HG02870 (cell line): Measurements from ENCODE around the gene HS3ST4.

Experiments used
- ATAC-seq: cut with Tn5 transposase; IDR thresholded peaks from one replicate; pipeline ENCODE4 v1.9.1; 2021; ENCODE audit warnings: mild to moderate bottlenecking, moderate library complexity; ENCODE audit not compliant: unreplicated experiment

HS3ST4 gene

DNA sequence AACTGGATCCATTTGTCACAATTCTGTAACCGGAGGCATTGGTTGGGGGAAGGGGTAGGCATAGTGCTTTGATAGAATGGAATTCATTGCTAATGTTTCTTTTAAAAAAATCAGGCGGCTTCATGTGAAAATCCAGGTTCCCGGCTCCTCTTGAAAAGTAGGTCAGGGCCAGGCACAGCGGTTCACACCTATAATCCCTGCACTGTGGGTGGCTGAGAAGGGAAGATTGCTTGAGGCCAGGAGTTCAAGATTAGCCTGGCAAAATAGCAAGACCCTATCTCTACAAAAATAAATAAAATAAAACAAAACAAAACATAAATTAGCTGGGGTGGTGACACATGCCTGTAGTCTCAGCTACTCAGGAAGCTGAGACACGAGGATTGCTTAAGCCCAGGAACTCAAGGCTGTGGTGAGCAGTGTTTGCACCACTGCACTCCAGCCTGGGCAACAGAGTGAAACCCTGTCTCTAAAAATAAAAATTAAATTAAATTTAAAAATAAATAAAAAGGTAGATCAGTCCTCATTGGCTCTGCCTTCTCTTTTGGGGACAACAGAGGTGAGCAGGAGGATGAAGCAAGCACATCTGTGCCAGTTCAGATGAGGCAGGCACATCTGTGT, 466.5 kb downstream of the HS3ST4 start:
- ATAC-seq, result no peak

GRCh38 chr16:26161461-26162180, 469.9 kb downstream of the HS3ST4 start:
- ATAC-seq, result no peak

DNA sequence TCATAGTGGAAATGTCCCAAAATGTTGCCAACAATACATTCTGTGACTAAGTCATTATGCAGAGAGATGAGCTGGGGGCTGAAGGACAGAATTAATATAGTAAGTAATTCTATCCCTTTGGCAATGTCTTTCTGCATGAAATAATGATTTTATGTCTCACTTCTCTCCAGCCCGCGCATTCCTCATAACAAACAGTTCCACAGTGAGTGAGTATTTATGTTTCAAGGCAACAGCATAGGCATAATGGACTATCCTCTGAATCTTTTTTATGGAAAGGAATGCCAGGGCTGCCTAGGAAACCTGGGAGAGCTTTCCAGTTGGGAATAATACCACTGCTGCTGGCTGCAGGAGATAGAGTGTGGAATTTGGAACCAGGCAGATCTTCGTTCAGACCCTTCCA, 477.7 kb downstream of the HS3ST4 start:
- ATAC-seq, result no peak

GRCh38 chr16:26175944-26176343, 484.2 kb downstream of the HS3ST4 start:
- ATAC-seq, result no peak

GRCh38 chr16:26177438-26177837, 485.7 kb downstream of the HS3ST4 start:
- no peak for ATAC-seq

DNA sequence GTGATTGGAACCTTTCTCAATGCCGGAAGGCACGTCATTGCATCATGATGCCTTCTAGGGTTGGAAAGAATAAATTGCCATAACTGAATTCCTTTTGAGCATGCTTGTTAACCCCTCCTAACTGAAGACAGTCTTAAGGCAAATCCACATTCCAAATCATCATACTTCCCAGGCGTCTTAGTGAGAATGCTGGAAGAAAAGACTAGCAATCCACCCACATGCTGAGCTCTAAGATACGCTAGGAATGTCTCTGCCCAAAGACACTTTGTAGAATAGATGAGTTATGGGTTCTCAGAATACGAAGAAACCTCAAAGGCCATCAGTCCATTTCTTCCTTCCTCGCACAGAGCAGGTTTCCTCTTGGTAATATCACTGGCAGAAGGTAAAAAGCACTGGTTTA, 486.5 kb downstream of the HS3ST4 start:
- ATAC-seq, result no peak

DNA sequence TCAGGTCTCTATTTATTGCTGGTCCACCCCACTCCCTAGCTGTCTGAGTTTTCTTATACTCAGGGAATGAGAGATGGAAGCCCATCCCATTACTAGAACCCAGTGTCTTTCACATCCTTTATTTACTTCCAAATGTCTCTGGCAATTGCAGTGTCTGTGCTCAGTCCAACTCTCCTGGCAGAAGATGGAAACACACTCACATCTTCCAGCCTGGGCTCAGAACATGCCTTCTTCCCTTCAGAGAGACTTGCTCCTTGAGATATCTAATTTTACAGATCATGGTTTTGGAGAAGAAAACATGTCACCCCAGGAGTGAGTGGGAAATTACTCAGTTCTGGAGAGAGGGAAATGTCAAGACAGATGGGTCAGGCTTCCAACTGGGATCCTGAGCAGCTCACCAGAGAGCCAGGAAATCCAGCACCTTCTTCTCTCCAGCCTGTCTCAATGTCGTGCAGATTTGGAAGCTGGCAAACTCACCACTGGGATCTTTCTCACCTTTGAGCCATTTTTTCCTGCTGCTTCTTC, 494.4 kb downstream of the HS3ST4 start:
- no peak for ATAC-seq
